Neural cell (in vitro differentiated cells): Measurements from ENCODE around the gene SLC12A3.

Source experiments
- MXI1 ChIP-seq: fragments of 450-650 bp; conservative IDR thresholded peaks from 2 replicates; pipeline ENCODE4 v1.6.1; 2014; ENCODE audit warnings: antibody characterized with exemption, mild to moderate bottlenecking; ENCODE audit not compliant: poor library complexity, severe bottlenecking
- POLR2AphosphoS5 ChIP-seq: IDR thresholded peaks from 2 replicates; pipeline ENCODE4 v1.6.1; 2012
- TAF1 ChIP-seq: IDR thresholded peaks from 2 replicates; pipeline ENCODE4 v1.6.1; 2012; ENCODE audit warnings: low read depth
- TF ChIP-seq, protein P1 (sequence below): fragments of 450-650 bp; IDR thresholded peaks from 2 replicates; pipeline ENCODE4 v1.5.1; 2014; ENCODE audit warnings: antibody characterized with exemption, mild to moderate bottlenecking, moderate library complexity; ENCODE audit not compliant: poor library complexity, severe bottlenecking
- TF ChIP-seq, protein P2 (sequence below): IDR thresholded peaks from 2 replicates; pipeline ENCODE4 v1.6.1; 2012; ENCODE audit warnings: borderline replicate concordance

- TF ChIP-seq, protein P1, sequence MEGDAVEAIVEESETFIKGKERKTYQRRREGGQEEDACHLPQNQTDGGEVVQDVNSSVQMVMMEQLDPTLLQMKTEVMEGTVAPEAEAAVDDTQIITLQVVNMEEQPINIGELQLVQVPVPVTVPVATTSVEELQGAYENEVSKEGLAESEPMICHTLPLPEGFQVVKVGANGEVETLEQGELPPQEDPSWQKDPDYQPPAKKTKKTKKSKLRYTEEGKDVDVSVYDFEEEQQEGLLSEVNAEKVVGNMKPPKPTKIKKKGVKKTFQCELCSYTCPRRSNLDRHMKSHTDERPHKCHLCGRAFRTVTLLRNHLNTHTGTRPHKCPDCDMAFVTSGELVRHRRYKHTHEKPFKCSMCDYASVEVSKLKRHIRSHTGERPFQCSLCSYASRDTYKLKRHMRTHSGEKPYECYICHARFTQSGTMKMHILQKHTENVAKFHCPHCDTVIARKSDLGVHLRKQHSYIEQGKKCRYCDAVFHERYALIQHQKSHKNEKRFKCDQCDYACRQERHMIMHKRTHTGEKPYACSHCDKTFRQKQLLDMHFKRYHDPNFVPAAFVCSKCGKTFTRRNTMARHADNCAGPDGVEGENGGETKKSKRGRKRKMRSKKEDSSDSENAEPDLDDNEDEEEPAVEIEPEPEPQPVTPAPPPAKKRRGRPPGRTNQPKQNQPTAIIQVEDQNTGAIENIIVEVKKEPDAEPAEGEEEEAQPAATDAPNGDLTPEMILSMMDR, result no peak
- TF ChIP-seq POLR2AphosphoS5, result no peak
- TF ChIP-seq, protein P2, sequence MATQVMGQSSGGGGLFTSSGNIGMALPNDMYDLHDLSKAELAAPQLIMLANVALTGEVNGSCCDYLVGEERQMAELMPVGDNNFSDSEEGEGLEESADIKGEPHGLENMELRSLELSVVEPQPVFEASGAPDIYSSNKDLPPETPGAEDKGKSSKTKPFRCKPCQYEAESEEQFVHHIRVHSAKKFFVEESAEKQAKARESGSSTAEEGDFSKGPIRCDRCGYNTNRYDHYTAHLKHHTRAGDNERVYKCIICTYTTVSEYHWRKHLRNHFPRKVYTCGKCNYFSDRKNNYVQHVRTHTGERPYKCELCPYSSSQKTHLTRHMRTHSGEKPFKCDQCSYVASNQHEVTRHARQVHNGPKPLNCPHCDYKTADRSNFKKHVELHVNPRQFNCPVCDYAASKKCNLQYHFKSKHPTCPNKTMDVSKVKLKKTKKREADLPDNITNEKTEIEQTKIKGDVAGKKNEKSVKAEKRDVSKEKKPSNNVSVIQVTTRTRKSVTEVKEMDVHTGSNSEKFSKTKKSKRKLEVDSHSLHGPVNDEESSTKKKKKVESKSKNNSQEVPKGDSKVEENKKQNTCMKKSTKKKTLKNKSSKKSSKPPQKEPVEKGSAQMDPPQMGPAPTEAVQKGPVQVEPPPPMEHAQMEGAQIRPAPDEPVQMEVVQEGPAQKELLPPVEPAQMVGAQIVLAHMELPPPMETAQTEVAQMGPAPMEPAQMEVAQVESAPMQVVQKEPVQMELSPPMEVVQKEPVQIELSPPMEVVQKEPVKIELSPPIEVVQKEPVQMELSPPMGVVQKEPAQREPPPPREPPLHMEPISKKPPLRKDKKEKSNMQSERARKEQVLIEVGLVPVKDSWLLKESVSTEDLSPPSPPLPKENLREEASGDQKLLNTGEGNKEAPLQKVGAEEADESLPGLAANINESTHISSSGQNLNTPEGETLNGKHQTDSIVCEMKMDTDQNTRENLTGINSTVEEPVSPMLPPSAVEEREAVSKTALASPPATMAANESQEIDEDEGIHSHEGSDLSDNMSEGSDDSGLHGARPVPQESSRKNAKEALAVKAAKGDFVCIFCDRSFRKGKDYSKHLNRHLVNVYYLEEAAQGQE, result no peak
- TF ChIP-seq TAF1, result no peak
- TF ChIP-seq MXI1, result no peak
Measured at GRCh38 chr16:56936491-56936890, 71.5 kb downstream of the SLC12A3 start.
